ENCODE data around the gene PLCL1.

Gene PLCL1

GRCh38 chr2:198008230-198008629 lies 203.8 kb downstream of the PLCL1 start:
- no peak for DNase-seq
- Histone ChIP-seq H2AFZ (ENCODE audit: low read length) (no peak overlapping the region), H3K9me2 (replicated peaks; ENCODE audit: insufficient read depth, low read length) (no peaks in the 10 kb centered on the region), H3K27me3 (replicated peaks; ENCODE audit: insufficient read depth, low read length) (no peaks in the 10 kb centered on the region), H3K36me3 (replicated peaks; ENCODE audit: insufficient read depth, low read length) (no peaks in the 10 kb centered on the region), H3K27ac (ENCODE audit: low read length) (no peak overlapping the region), H3K9ac (ENCODE audit: low read length) (no peak overlapping the region), H3K4me2 (ENCODE audit: low read depth, low read length) (peak overlapping the region; percentile 85; the same call in 1 of the 2 replicates), H3K79me2 (ENCODE audit: low read length) (no peaks in the 10 kb centered on the region), H4K20me1 (ENCODE audit: insufficient read depth, low read length) (no peaks in the 10 kb centered on the region), H3F3A (ENCODE audit: insufficient read depth, low read length) (peaks cover 42% of the 10 kb centered on the region), H3K4me1 (ENCODE audit: low read length) (peaks cover 42% of the 10 kb centered on the region), H3K4me3 (ENCODE audit: low read length) (no peak overlapping the region), H3K9me3 (replicated peaks; ENCODE audit: insufficient read depth, low read length) (no peaks in the 10 kb centered on the region)
- TF ChIP-seq CTCF (IDR thresholded peaks at IDR 0.05; ENCODE audit: low read length) (no peak), EZH2 (optimal IDR thresholded peaks at IDR 0.05; ENCODE audit: low read depth, low read length) (no peak), EZH2phosphoT487 (IDR thresholded peaks at IDR 0.05; ENCODE audit: low read length) (no peak)

DNA sequence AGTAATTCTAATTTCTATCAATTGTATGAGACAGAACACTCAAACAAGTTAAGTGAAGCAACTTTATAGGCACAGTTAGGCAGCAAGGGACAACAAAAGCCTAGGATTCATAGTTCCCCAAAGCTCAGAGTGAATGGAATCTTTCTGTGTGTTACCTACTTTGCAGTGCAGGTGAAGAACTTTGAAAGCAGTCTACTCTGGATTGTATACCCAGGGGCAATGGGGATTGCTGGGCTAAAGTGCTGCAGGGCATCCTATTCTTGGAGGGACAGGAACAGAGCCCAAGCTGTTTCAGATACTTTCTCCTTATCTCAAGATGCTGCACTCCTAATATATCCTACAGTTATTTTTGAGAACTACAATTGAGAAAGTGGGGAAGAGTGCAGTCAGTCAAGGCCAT lies 207.6 kb downstream of the PLCL1 start:
- no peaks in the 10 kb centered on the region for H3K79me2 ChIP-seq (ENCODE audit: low read length)

GRCh38 chr2:198016243-198016642 lies 211.8 kb downstream of the PLCL1 start:
- Histone ChIP-seq H3K36me3 (replicated peaks; ENCODE audit: insufficient read depth, low read length) (no peaks in the 10 kb centered on the region), H3K9ac (ENCODE audit: low read length) (no peak overlapping the region), H2AFZ (ENCODE audit: low read length) (no peak overlapping the region), H3K4me2 (ENCODE audit: low read depth, low read length) (no peak overlapping the region), H3K9me3 (replicated peaks; ENCODE audit: insufficient read depth, low read length) (no peaks in the 10 kb centered on the region), H3K9me2 (replicated peaks; ENCODE audit: insufficient read depth, low read length) (no peaks in the 10 kb centered on the region), H3K4me3 (ENCODE audit: low read length) (no peak overlapping the region), H3K4me1 (ENCODE audit: low read length) (no peaks in the 10 kb centered on the region), H3K27ac (ENCODE audit: low read length) (no peak overlapping the region), H3K27me3 (replicated peaks; ENCODE audit: insufficient read depth, low read length) (no peaks in the 10 kb centered on the region), H3K79me2 (ENCODE audit: low read length) (no peaks in the 10 kb centered on the region), H3F3A (ENCODE audit: insufficient read depth, low read length) (no peaks in the 10 kb centered on the region), H4K20me1 (ENCODE audit: insufficient read depth, low read length) (no peaks in the 10 kb centered on the region)
- no peak for TF ChIP-seq EZH2phosphoT487 (IDR thresholded peaks at IDR 0.05; ENCODE audit: low read length)
- no peak for TF ChIP-seq CTCF (IDR thresholded peaks at IDR 0.05; ENCODE audit: low read length)
- no peak for TF ChIP-seq EZH2 (optimal IDR thresholded peaks at IDR 0.05; ENCODE audit: low read depth, low read length)
- no peak for DNase-seq

More for the DNA sequence above, 207.6 kb downstream of the PLCL1 start:
- Histone ChIP-seq H3K27me3 (replicated peaks; ENCODE audit: insufficient read depth, low read length) (no peaks in the 10 kb centered on the region), H3K4me1 (ENCODE audit: low read length) (peaks cover 17% of the 10 kb centered on the region), H3K4me3 (ENCODE audit: low read length) (no peak overlapping the region), H3K9ac (ENCODE audit: low read length) (no peak overlapping the region), H4K20me1 (ENCODE audit: insufficient read depth, low read length) (no peaks in the 10 kb centered on the region), H3F3A (ENCODE audit: insufficient read depth, low read length) (peaks cover 11% of the 10 kb centered on the region), H3K9me3 (replicated peaks; ENCODE audit: insufficient read depth, low read length) (no peaks in the 10 kb centered on the region), H3K36me3 (replicated peaks; ENCODE audit: insufficient read depth, low read length) (no peaks in the 10 kb centered on the region), H3K27ac (ENCODE audit: low read length) (no peak overlapping the region), H3K4me2 (ENCODE audit: low read depth, low read length) (no peak overlapping the region), H3K9me2 (replicated peaks; ENCODE audit: insufficient read depth, low read length) (no peaks in the 10 kb centered on the region), H2AFZ (ENCODE audit: low read length) (no peak overlapping the region)
- no peak for DNase-seq
- no peak for TF ChIP-seq CTCF (IDR thresholded peaks at IDR 0.05; ENCODE audit: low read length)
- no peak for TF ChIP-seq EZH2 (optimal IDR thresholded peaks at IDR 0.05; ENCODE audit: low read depth, low read length)
- TF ChIP-seq EZH2phosphoT487 (IDR thresholded peaks at IDR 0.05; ENCODE audit: low read length), result no peak
